Neuronal stem cell (in vitro differentiated cells): ENCODE data around the gene SIRT4.

ENCODE experiments used
- DNase-seq: peaks from one replicate; pipeline ENCODE4 v3.0.0-alpha.2; 2013; ENCODE audit warnings: low spot score
- H2AFZ ChIP-seq: one replicate; pipeline ENCODE4 v1.6.1; 2013; ENCODE audit warnings: mild to moderate bottlenecking, low read length, inconsistent platforms
- H2AK5ac ChIP-seq: 2 replicates; pipeline ENCODE4 v1.6.1; 2013; ENCODE audit warnings: low read depth, mild to moderate bottlenecking, inconsistent platforms, low read length, moderate library complexity, mixed read lengths
- H2BK120ac ChIP-seq: 2 replicates; pipeline ENCODE4 v1.6.1; 2013; ENCODE audit warnings: low read depth, mild to moderate bottlenecking, inconsistent platforms, low read length, moderate library complexity, mixed read lengths
- H2BK12ac ChIP-seq: one replicate; pipeline ENCODE4 v1.6.1; 2013; ENCODE audit warnings: low read length, inconsistent platforms
- H2BK15ac ChIP-seq: 2 replicates; pipeline ENCODE4 v1.6.1; 2013; ENCODE audit warnings: mild to moderate bottlenecking, low read length, inconsistent platforms, mixed read lengths
- H2BK5ac ChIP-seq: one replicate; pipeline ENCODE4 v1.6.1; 2013; ENCODE audit warnings: inconsistent platforms, mild to moderate bottlenecking, low read length, moderate library complexity
- H3K14ac ChIP-seq: one replicate; pipeline ENCODE4 v1.6.1; 2013; ENCODE audit warnings: low read length, inconsistent platforms
- H3K18ac ChIP-seq: 2 replicates; pipeline ENCODE4 v1.6.1; 2013; ENCODE audit warnings: low read length, inconsistent platforms
- H3K23ac ChIP-seq: 2 replicates; pipeline ENCODE4 v1.6.1; 2013; ENCODE audit warnings: low read depth, mild to moderate bottlenecking, mixed read lengths, low read length, inconsistent platforms; ENCODE audit not compliant: poor library complexity
- H3K27ac ChIP-seq: replicated peaks from 3 replicates; pipeline ENCODE4 v1.5.1; 2013; ENCODE audit warnings: low read length, inconsistent platforms
- H3K27me3 ChIP-seq, 3 experiments: 2 replicates each; pipeline ENCODE4 v1.6.1; 2013; ENCODE audit warnings: low read length in 3 of 3, mild to moderate bottlenecking in 2 of 3, inconsistent platforms in 1 of 3, low read depth in 1 of 3, mixed read lengths in 1 of 3, moderate library complexity in 1 of 3; ENCODE audit not compliant: control insufficient read depth in 3 of 3, insufficient read depth in 3 of 3
- H3K36me3 ChIP-seq, 2 donors: replicated peaks in 1 of 2; 2 replicates each; pipeline ENCODE4 v1.6.1; 2013; ENCODE audit warnings: low read length in 2 of 2; ENCODE audit not compliant: control insufficient read depth in 2 of 2, insufficient read depth in 2 of 2
- H3K4ac ChIP-seq: 2 replicates; pipeline ENCODE4 v1.6.1; 2013; ENCODE audit warnings: inconsistent platforms, mild to moderate bottlenecking, low read length, moderate library complexity
- H3K4me1 ChIP-seq, 2 donors: 1 replicate in 1 of 2; 2 replicates in 1 of 2; pipeline ENCODE4 v1.6.1; 2013; ENCODE audit warnings: low read length in 2 of 2, low read depth in 1 of 2; ENCODE audit not compliant: control insufficient read depth in 2 of 2, insufficient read depth in 1 of 2
- H3K4me2 ChIP-seq: one replicate; pipeline ENCODE4 v1.6.1; 2013; ENCODE audit warnings: mild to moderate bottlenecking, low read length, inconsistent platforms; ENCODE audit not compliant: insufficient read depth, poor library complexity, severe bottlenecking
- H3K4me3 ChIP-seq, 2 donors: 2 replicates each; pipeline ENCODE4 v1.5.1; 2013; ENCODE audit warnings: low read length in 2 of 2, mild to moderate bottlenecking in 2 of 2, inconsistent platforms in 1 of 2, moderate library complexity in 1 of 2
- H3K79me1 ChIP-seq: one replicate; pipeline ENCODE4 v1.6.1; 2013; ENCODE audit warnings: low read depth, mild to moderate bottlenecking, inconsistent platforms, low read length, moderate library complexity
- H3K9ac ChIP-seq: one replicate; pipeline ENCODE4 v1.6.1; 2013; ENCODE audit warnings: mild to moderate bottlenecking, low read depth, low read length, inconsistent platforms; ENCODE audit not compliant: poor library complexity
- H3K9me3 ChIP-seq, 2 donors: replicated peaks in 1 of 2; 2 replicates each; pipeline versions ENCODE3 to v1.6.1; 2013; ENCODE audit warnings: low read length in 2 of 2, mild to moderate bottlenecking in 2 of 2, inconsistent platforms in 1 of 2, low read depth in 1 of 2, mixed read lengths in 1 of 2, moderate library complexity in 1 of 2; ENCODE audit not compliant: control insufficient read depth in 2 of 2, insufficient read depth in 1 of 2
- H4K8ac ChIP-seq: one replicate; pipeline ENCODE4 v1.6.1; 2013; ENCODE audit warnings: low read depth, mild to moderate bottlenecking, inconsistent platforms, low read length, moderate library complexity
- H4K91ac ChIP-seq: one replicate; pipeline ENCODE4 v1.6.1; 2013; ENCODE audit warnings: low read length, low read depth, mild to moderate bottlenecking, inconsistent platforms; ENCODE audit not compliant: poor library complexity
- WGBS, 2 donors: extraction: QIAGEN DNeasy Blood & Tissue Kit; methylation state at CpG; one replicate each; pipeline ENCODE4 v1.1.7; 2013; ENCODE audit warnings: missing lambda C conversion rate in 2 of 2, mixed read lengths in 1 of 2; ENCODE audit not compliant: insufficient read length in 2 of 2, insufficient replicate concordance in 1 of 2; ENCODE audit errors: extremely low coverage in 2 of 2; 5-methylcytosine and 5-hydroxymethylcytosine counted together

Gene SIRT4

GRCh38 chr12:120290609-120291305 lies 11.4 kb upstream of the SIRT4 start:
- Histone ChIP-seq H3K4me1 (peaks cover 4 to 5% of the 10 kb centered on the region in 2 donors), H3K9ac (no peak overlapping the region), H3K27me3 (no peaks in the 10 kb centered on the region), H2AK5ac (peak overlapping the region; percentile 15), H2BK12ac (no peak overlapping the region), H2AFZ (peak overlapping the region; percentile 42), H4K8ac (no peak overlapping the region), H3K14ac (no peak overlapping the region), H3K36me3 (no peaks in the 10 kb centered on the region), H3K23ac (no peak overlapping the region), H2BK5ac (no peak overlapping the region), H3K18ac (peak overlapping the region; percentile 68), H3K4me2 (peak overlapping the region; percentile 40), H2BK120ac (no peak overlapping the region), H3K9me3 (no peaks in the 10 kb centered on the region), H3K4me3 (no peak overlapping the region), H2BK15ac (no peak overlapping the region), H3K79me1 (no peaks in the 10 kb centered on the region), H3K4ac (no peak overlapping the region), H4K91ac (no peak overlapping the region), H3K27ac (peak overlapping the region; percentile 61)
- no peak for DNase-seq
- WGBS, 2 donors: no CpG with 5 or more reads among the region's 22 CpGs

GRCh38 chr12:120292411-120292660 lies 9.8 kb upstream of the SIRT4 start:
- DNase-seq: no peak
- H2AFZ ChIP-seq: peak overlapping the region; percentile 60
- no peaks in the 10 kb centered on the region for H3K79me1 ChIP-seq
- H3K18ac ChIP-seq: peak overlapping the region; percentile 82
- no peak overlapping the region for H4K91ac ChIP-seq
- peak overlapping the region; percentile 78 for H3K9ac ChIP-seq
- no peaks in the 10 kb centered on the region for H3K27me3 ChIP-seq
- no peak overlapping the region for H4K8ac ChIP-seq
- no peak overlapping the region for H3K14ac ChIP-seq
- no peak overlapping the region for H3K4ac ChIP-seq
- WGBS, 2 donors: no CpG with 5 or more reads among the region's 17 CpGs
- peak overlapping the region; percentile 93 for H3K27ac ChIP-seq
- peak overlapping the region; percentile 100 for H2BK5ac ChIP-seq
- no peak overlapping the region for H2BK12ac ChIP-seq
- peak overlapping the region; percentile 74 for H3K4me2 ChIP-seq
- no peaks in the 10 kb centered on the region for H3K36me3 ChIP-seq
- H2AK5ac ChIP-seq: no peak overlapping the region
- H2BK120ac ChIP-seq: no peak overlapping the region
- no peaks in the 10 kb centered on the region for H3K9me3 ChIP-seq
- no peak overlapping the region for H3K23ac ChIP-seq
- H2BK15ac ChIP-seq: peak overlapping the region; percentile 3
- peak overlapping the region; percentile 45 to 82 for H3K4me3 ChIP-seq
- peaks cover 1 to 5% of the 10 kb centered on the region in 2 donors for H3K4me1 ChIP-seq

GRCh38 chr12:120292661-120293531 lies 9.2 kb upstream of the SIRT4 start, which contains the start of gene RNU4-1:
RNU4-1 (minus strand) TSS chr12:120293237.
- H2BK5ac ChIP-seq: peak within 1 kb of the TSS; percentile 100
- no CpG with 5 or more reads among the region's 29 CpGs for WGBS, 2 donors

GRCh38 chr12:120314220-120314619 lies 12.1 kb downstream of the SIRT4 start:
- H3K79me1 ChIP-seq: no peaks in the 10 kb centered on the region
- WGBS, 2 donors: no CpG with 5 or more reads among the region's 5 CpGs
- H3K4me1 ChIP-seq: peaks cover 0 to 4% of the 10 kb centered on the region in 2 donors
- H2BK15ac ChIP-seq: no peak overlapping the region
- H4K91ac ChIP-seq: no peak overlapping the region
- no peak overlapping the region for H3K4me2 ChIP-seq
- H3K14ac ChIP-seq: no peak overlapping the region
- no peaks in the 10 kb centered on the region for H3K27me3 ChIP-seq
- no peak overlapping the region for H3K9ac ChIP-seq
- no peak overlapping the region for H3K4me3 ChIP-seq
- no peak overlapping the region for H2BK5ac ChIP-seq
- no peak overlapping the region for H2BK120ac ChIP-seq
- H2BK12ac ChIP-seq: no peak overlapping the region
- no peak overlapping the region for H3K18ac ChIP-seq
- no peak overlapping the region for H3K4ac ChIP-seq
- H3K36me3 ChIP-seq: no peaks in the 10 kb centered on the region
- no peak overlapping the region for H3K27ac ChIP-seq
- H3K9me3 ChIP-seq: no peaks in the 10 kb centered on the region
- no peak overlapping the region for H3K23ac ChIP-seq
- no peak overlapping the region for H4K8ac ChIP-seq
- no peak overlapping the region for H2AFZ ChIP-seq
- no peak for DNase-seq
- no peak overlapping the region for H2AK5ac ChIP-seq

More at GRCh38 chr12:120292661-120293531, 9.2 kb upstream of the SIRT4 start, which contains the start of gene RNU4-1:
- peak within 1 kb of the TSS; percentile 74 for H3K4me2 ChIP-seq
- peak within 1 kb of the TSS; percentile 62 for H2AFZ ChIP-seq
- no peak within 1 kb of the TSS for H2BK120ac ChIP-seq
- peak within 1 kb of the TSS; percentile 99 for H3K23ac ChIP-seq
- H2BK12ac ChIP-seq: no peak within 1 kb of the TSS
- H3K9me3 ChIP-seq: no peaks in the 10 kb centered on the region
- H4K91ac ChIP-seq: no peak within 1 kb of the TSS
- H3K4me1 ChIP-seq: peaks cover 1 to 5% of the 10 kb centered on the region in 2 donors
- H3K27ac ChIP-seq: peak within 1 kb of the TSS; percentile 93
- H3K18ac ChIP-seq: peak within 1 kb of the TSS; percentile 82
- peak within 1 kb of the TSS; percentile 45 to 82 for H3K4me3 ChIP-seq
- H3K36me3 ChIP-seq: no peaks in the 10 kb centered on the region
- H2BK15ac ChIP-seq: peak within 1 kb of the TSS; percentile 3
- no peaks in the 10 kb centered on the region for H3K79me1 ChIP-seq
- no peak within 1 kb of the TSS for H3K4ac ChIP-seq
- H4K8ac ChIP-seq: no peak within 1 kb of the TSS
- no peak within 1 kb of the TSS for H3K14ac ChIP-seq
- H2AK5ac ChIP-seq: no peak within 1 kb of the TSS
- no peaks in the 10 kb centered on the region for H3K27me3 ChIP-seq
- DNase-seq: peak; percentile 78
- peak within 1 kb of the TSS; percentile 78 for H3K9ac ChIP-seq
